OCI-LY1 (cell line): ENCODE results near the gene PIGT.

Experiments used
- CTCF ChIP-seq: fragments of 200-600 bp; sonication (generic), shearing (Covaris generic); IDR thresholded peaks from 2 replicates; pipeline ENCODE4 v1.5.1; 2017; ENCODE audit warnings: mild to moderate bottlenecking, antibody characterized with exemption, low read length, moderate library complexity, mixed read lengths
- EZH2 ChIP-seq: fragments of 200-600 bp; sonication (generic), shearing (Covaris generic); IDR thresholded peaks from 2 replicates; pipeline ENCODE4 v1.8.0; 2017; ENCODE audit warnings: borderline replicate concordance, mixed run types, mild to moderate bottlenecking, antibody characterized with exemption, low read length, moderate library complexity, mixed read lengths

- TF ChIP-seq CTCF = no peak
- TF ChIP-seq EZH2 = no peak
These were observed 41.0 kb upstream of the PIGT start for GRCh38 chr20:45374966-45375365.
